Measurements from ENCODE around the gene PGA3. TPM values are rescaled to one million over a fixed set of nuclear protein-coding genes. Genes with fewer than 3 reads are reported as not detected.

The PGA3 gene
- total and polyA plus RNA-seq, 2 of the 8 experiments (the other 6 are each of a cell fraction or from before 2014, with no cell fraction given) = not detected

GRCh38 chr11:61171907-61172306 lies 31.4 kb upstream of the PGA3 start:
- no peaks in the 10 kb centered on the region for H3K36me3 ChIP-seq (ENCODE audit: control insufficient read depth in 2 of 4, insufficient read depth in 4 of 4, low read length in 3 of 4)
- H4K8ac ChIP-seq (ENCODE audit: extremely low read depth, insufficient read depth, low read length) = no peak overlapping the region
- no peak overlapping the region for H3K27ac ChIP-seq (ENCODE audit: low read depth, low read length)
- no peaks in the 10 kb centered on the region for H3K4me1 ChIP-seq (replicated peaks in 1 of 4; ENCODE audit: control insufficient read depth in 3 of 4, insufficient read depth in 4 of 4, low read length in 3 of 4)
- H4K20me1 ChIP-seq (replicated peaks in 1 of 2; ENCODE audit: control insufficient read depth in 1 of 2, insufficient read depth in 2 of 2, low read length in 2 of 2) = peaks cover 0 to 1% of the 10 kb centered on the region in 2 experiments
- CTCF ChIA-PET (ENCODE audit: partially characterized antibody) = interaction anchor here (0.6 to 2.9 kb wide), 5 partner anchors 16 to 200 kb away, joined by 3 to 11 read pairs (median 3); no protein-coding TSS in a partner anchor
- H2AFZ ChIP-seq (ENCODE audit: low read length) = no peak overlapping the region
- H3K4me2 ChIP-seq (ENCODE audit: insufficient read depth in 1 of 2, low read depth in 2 of 2, low read length in 2 of 2) = no peak overlapping the region
- no peak overlapping the region for H2AK5ac ChIP-seq (ENCODE audit: low read depth, low read length)
- no peak overlapping the region for H2BK15ac ChIP-seq (ENCODE audit: low read length)
- DNase-seq (ENCODE audit: low read depth in 1 of 2, low spot score in 2 of 2) (no peak), FAIRE-seq (no peak)
- H3K14ac ChIP-seq (ENCODE audit: insufficient read length) = no peak overlapping the region
- H2BK12ac ChIP-seq (ENCODE audit: low read depth, low read length) = no peak overlapping the region
- H3K18ac ChIP-seq (ENCODE audit: extremely low read depth, low read length) = no peak overlapping the region
- no peak overlapping the region for H4K91ac ChIP-seq (replicated peaks; ENCODE audit: insufficient read length, low read length)
- no peak overlapping the region for H4K5ac ChIP-seq (ENCODE audit: insufficient read length, low read depth, low read length)
- H3K23me2 ChIP-seq (ENCODE audit: low read depth, low read length) = no peaks in the 10 kb centered on the region
- H3K4me3 ChIP-seq (ENCODE audit: extremely low read depth in 1 of 4, insufficient read depth in 2 of 4, low read depth in 3 of 4, low read length in 4 of 4) = no peak overlapping the region
- H3K79me2 ChIP-seq (ENCODE audit: control insufficient read depth in 1 of 2, insufficient read depth in 2 of 2, low read length in 2 of 2) = no peaks in the 10 kb centered on the region
- H3K56ac ChIP-seq (replicated peaks; ENCODE audit: insufficient read length, low read depth, low read length) = no peak overlapping the region
- H2BK20ac ChIP-seq (ENCODE audit: low read length) = no peak overlapping the region
- WGBS, 2 experiments (ENCODE audit: extremely low coverage in 1 of 2, insufficient coverage in 1 of 2, insufficient read length in 1 of 2, insufficient replicate concordance in 2 of 2, low coverage in 1 of 2, low lambda C conversion rate in 2 of 2, missing lambda C conversion rate in 1 of 2) = 71 to 100% methylated on average over 1 to 3 of the region's 3 CpGs
- 0 out of 7 replicates have a peak, but pooled peaks cover 0 to 3% (median 0%) of the 10 kb centered on the region in 4 experiments for H3K27me3 ChIP-seq (replicated peaks in 1 of 4; ENCODE audit: control insufficient read depth in 3 of 4, extremely low read depth in 1 of 4, insufficient read depth in 3 of 4, low read length in 3 of 4)
- H3K23ac ChIP-seq (ENCODE audit: insufficient read length) = no peak overlapping the region
- H2BK120ac ChIP-seq (replicated peaks; ENCODE audit: low read depth, low read length) = no peak overlapping the region
- H3K79me1 ChIP-seq (ENCODE audit: low read depth, low read length) = no peaks in the 10 kb centered on the region
- no peak overlapping the region for H3K9ac ChIP-seq (replicated peaks in 1 of 4; ENCODE audit: extremely low read depth in 1 of 4, low read depth in 3 of 4, low read length in 3 of 4)
- POLR2A ChIA-PET (ENCODE audit: partially characterized antibody) = interaction anchor here (1.1 kb wide), 1 partner anchor 10 kb away, joined by 3 read pairs; the partner anchor contains the start of gene VPS37C
- no peak overlapping the region for H3K4ac ChIP-seq (replicated peaks; ENCODE audit: insufficient read length, low read depth, low read length)
- H2BK5ac ChIP-seq (ENCODE audit: low read depth, low read length) = no peak overlapping the region
- peaks cover 3 to 4% of the 10 kb centered on the region in 2 experiments; a peak in 1 of 4 replicates for H3K9me3 ChIP-seq (ENCODE audit: insufficient read depth in 2 of 2, low read depth in 1 of 2, low read length in 1 of 2)
- TF ChIP-seq TCF12 (IDR thresholded peaks at IDR 0.05; ENCODE audit: low read depth, low read length) (no peak), RXRA (IDR thresholded peaks at IDR 0.05; ENCODE audit: insufficient read depth, low read depth, low read length) (no peak), CBX8 (IDR thresholded peaks at IDR 0.05; ENCODE audit: borderline replicate concordance, low read depth, low read length) (no peak), SUZ12 (IDR thresholded peaks at IDR 0.05; ENCODE audit: low read length) (no peak), ZNF274 (IDR thresholded peaks at IDR 0.05; ENCODE audit: borderline replicate concordance, extremely low read depth, low read length) (no peak), PHF8 (conservative IDR thresholded peaks at IDR 0.05; ENCODE audit: low read depth, low read length) (no peak), NRF1 (IDR thresholded peaks at IDR 0.05; ENCODE audit: low read depth, low read length) (no peak), CTBP2 (IDR thresholded peaks at IDR 0.05; ENCODE audit: borderline replicate concordance, insufficient read depth, insufficient read length, low read length) (no peak), KDM4A (IDR thresholded peaks at IDR 0.05; ENCODE audit: low read depth, low read length, severe bottlenecking) (no peak), JUND (IDR thresholded peaks at IDR 0.05; ENCODE audit: low read length) (no peak), RBBP5 (IDR thresholded peaks at IDR 0.05; ENCODE audit: borderline replicate concordance, low read depth, low read length) (no peak), ATF2 (IDR thresholded peaks at IDR 0.05; ENCODE audit: low read length) (no peak)

All from H1 (cell line).